NCI-H2107 (cell line): ENCODE data around the gene COL5A1.

Source experiments
- DNase-seq: peaks from one replicate; lab custom pipeline; 2025; lab: John Stamatoyannopoulos, UW

COL5A1 gene

GRCh38 chr9:134641173-134641989, at the start of gene COL5A1:
TSS of gene COL5A1 (plus strand) at chr9:134641803. CDS start at chr9:134642188, 385 bp downstream.
- no peak for DNase-seq

GRCh38 chr9:134592018-134592818, 49.4 kb upstream of the COL5A1 start:
- no peak for DNase-seq

- DNase-seq, result no peak
Measured at GRCh38 chr9:134592819-134593200, 48.8 kb upstream of the COL5A1 start.

- DNase-seq, result no peak
Measured at GRCh38 chr9:134593286-134594077, 48.1 kb upstream of the COL5A1 start.

GRCh38 chr9:134594078-134594941, 47.3 kb upstream of the COL5A1 start:
- no peak for DNase-seq

- DNase-seq, result no peak
Measured at GRCh38 chr9:134595014-134595413, 46.6 kb upstream of the COL5A1 start.

GRCh38 chr9:134597041-134597913, 44.3 kb upstream of the COL5A1 start:
- no peak for DNase-seq

GRCh38 chr9:134597957-134598883, 43.4 kb upstream of the COL5A1 start:
- no peak for DNase-seq

GRCh38 chr9:134598884-134599245, 42.7 kb upstream of the COL5A1 start:
- no peak for DNase-seq

GRCh38 chr9:134600371-134600770, 41.2 kb upstream of the COL5A1 start:
- no peak for DNase-seq

- no peak for DNase-seq
Measured at GRCh38 chr9:134600836-134601638, 40.6 kb upstream of the COL5A1 start.

GRCh38 chr9:134601764-134602163, 39.8 kb upstream of the COL5A1 start:
- no peak for DNase-seq

GRCh38 chr9:134602547-134603362, 38.8 kb upstream of the COL5A1 start:
- DNase-seq, result no peak

- DNase-seq, result no peak
Measured at GRCh38 chr9:134604834-134605233, 36.8 kb upstream of the COL5A1 start.

- no peak for DNase-seq
Measured at GRCh38 chr9:134605351-134605965, 36.1 kb upstream of the COL5A1 start.

- no peak for DNase-seq
Measured at GRCh38 chr9:134605966-134606357, 35.6 kb upstream of the COL5A1 start.
